HEK293T (cell line): ENCODE data around the gene KIAA1755.
"Not testable (repeated sequence)": the region's sequence is repeated elsewhere in the genome, so short reads cannot be mapped to it uniquely, and the experiment has no call there.

Experiments used
- CTCF ChIA-PET: fragments of 350-600 bp; formaldehyde crosslinking; extraction: SDS; loops from one replicate; lab custom pipeline; 2021; ENCODE audit warnings: antibody characterized with exemption, inconsistent platforms; lab: Yijun Ruan, JAX
- POLR2A ChIA-PET: fragments of 350-600 bp; formaldehyde crosslinking; extraction: SDS; loops from one replicate; lab custom pipeline; 2020; ENCODE audit warnings: antibody characterized with exemption, inconsistent platforms; lab: Yijun Ruan, JAX
- DNase-seq: peaks from one replicate; pipeline ENCODE4 v3.0.0; 2012; ENCODE audit warnings: mixed read lengths; ENCODE audit errors: extremely low spot score
- ARNT ChIP-seq: fragments of 450-650 bp; IDR thresholded peaks from 2 replicates; pipeline ENCODE4 v1.6.1; 2017; ENCODE audit warnings: mild to moderate bottlenecking
- BHLHE40 ChIP-seq: fragments of 450-650 bp; IDR thresholded peaks from 2 replicates; pipeline ENCODE4 v1.6.1; 2016; ENCODE audit warnings: mild to moderate bottlenecking, moderate library complexity, borderline replicate concordance
- CTBP1 ChIP-seq: fragments of 450-650 bp; IDR thresholded peaks from 2 replicates; pipeline ENCODE4 v1.6.1; 2016; ENCODE audit warnings: borderline replicate concordance
- ELF4 ChIP-seq: fragments of 450-650 bp; IDR thresholded peaks from 2 replicates; pipeline ENCODE4 v1.6.1; 2017; ENCODE audit warnings: antibody characterized with exemption
- FOXA1 ChIP-seq: fragments of 450-650 bp; IDR thresholded peaks from 2 replicates; pipeline ENCODE4 v1.6.1; 2016; ENCODE audit warnings: mild to moderate bottlenecking
- FOXK2 ChIP-seq: fragments of 450-650 bp; IDR thresholded peaks from 2 replicates; pipeline ENCODE4 v1.6.1; 2016; ENCODE audit warnings: mild to moderate bottlenecking
- FOXM1 ChIP-seq: fragments of 450-650 bp; IDR thresholded peaks from 2 replicates; pipeline ENCODE4 v1.6.1; 2017; ENCODE audit warnings: mild to moderate bottlenecking, borderline replicate concordance
- HDGF ChIP-seq: fragments of 450-650 bp; IDR thresholded peaks from 2 replicates; pipeline ENCODE4 v1.6.1; 2017; ENCODE audit warnings: antibody characterized with exemption, borderline replicate concordance
- L3MBTL2 ChIP-seq: fragments of 450-650 bp; conservative IDR thresholded peaks from 2 replicates; pipeline ENCODE4 v1.6.1; 2016; ENCODE audit warnings: mild to moderate bottlenecking
- LEF1 ChIP-seq: fragments of 450-650 bp; IDR thresholded peaks from 2 replicates; pipeline ENCODE4 v1.6.1; 2017; ENCODE audit warnings: mild to moderate bottlenecking, borderline replicate concordance
- NFRKB ChIP-seq: fragments of 450-650 bp; IDR thresholded peaks from 2 replicates; pipeline ENCODE4 v1.6.1; 2016; ENCODE audit warnings: mild to moderate bottlenecking, moderate library complexity
- PKNOX1 ChIP-seq: fragments of 450-650 bp; IDR thresholded peaks from 2 replicates; pipeline ENCODE4 v1.6.1; 2016
- SP1 ChIP-seq: fragments of 450-650 bp; IDR thresholded peaks from 2 replicates; pipeline ENCODE4 v1.6.1; 2017
- SUZ12 ChIP-seq: fragments of 450-650 bp; IDR thresholded peaks from 2 replicates; pipeline ENCODE4 v1.6.1; 2016; ENCODE audit warnings: mild to moderate bottlenecking
- TARDBP ChIP-seq: fragments of 450-650 bp; IDR thresholded peaks from 2 replicates; pipeline ENCODE4 v1.6.1; 2016
- ZNF384 ChIP-seq: fragments of 450-650 bp; IDR thresholded peaks from 2 replicates; pipeline ENCODE4 v1.6.1; 2016

The KIAA1755 gene

DNA sequence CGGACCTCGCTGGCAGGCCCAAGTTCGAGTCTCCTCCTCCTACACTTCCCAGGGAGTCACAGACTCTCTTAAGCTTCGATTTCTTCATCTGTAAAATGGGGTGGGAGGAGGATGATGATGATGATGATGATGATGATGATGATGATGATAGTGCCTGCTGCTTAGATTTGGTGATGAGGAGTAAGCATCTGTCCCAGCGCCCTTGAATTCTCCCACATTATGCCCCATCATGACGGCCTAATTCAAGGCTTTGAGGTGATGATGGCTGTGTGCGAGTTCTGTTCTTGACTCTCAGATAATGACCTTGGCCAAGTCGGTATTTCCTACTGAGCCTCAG, 487 bp upstream of the KIAA1755 start:
- TF ChIP-seq CTBP1 (no peak), FOXM1 (no peak), ARNT (no peak), NFRKB (no peak), FOXK2 (no peak), L3MBTL2 (no peak), BHLHE40 (no peak), LEF1 (no peak)
- no peak for DNase-seq
- ChIA-PET POLR2A (interaction anchor here (0.6 kb wide), 1 partner anchor 289 kb away, joined by 3 read pairs; no protein-coding TSS in a partner anchor), CTCF (no interaction called here)

DNA sequence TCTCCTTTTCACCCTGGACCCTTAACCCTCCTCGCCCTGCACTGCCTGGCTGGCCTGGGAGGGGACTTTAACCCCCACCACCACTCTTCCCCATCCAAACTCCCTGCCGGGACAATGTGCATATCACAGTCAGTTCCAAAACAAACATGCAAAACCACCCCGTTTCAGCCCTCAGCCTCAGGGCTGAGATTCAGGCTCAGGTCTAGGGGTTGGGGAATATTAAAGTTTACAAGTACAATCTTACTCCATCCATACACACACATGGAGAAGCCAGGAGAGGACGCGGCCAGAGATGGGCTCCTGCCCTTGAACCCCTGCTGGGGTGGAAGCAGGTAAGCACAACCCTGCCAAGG, 534 bp downstream of the KIAA1755 start:
- ChIA-PET CTCF (no interaction called here), POLR2A (no interaction called here)

DNA sequence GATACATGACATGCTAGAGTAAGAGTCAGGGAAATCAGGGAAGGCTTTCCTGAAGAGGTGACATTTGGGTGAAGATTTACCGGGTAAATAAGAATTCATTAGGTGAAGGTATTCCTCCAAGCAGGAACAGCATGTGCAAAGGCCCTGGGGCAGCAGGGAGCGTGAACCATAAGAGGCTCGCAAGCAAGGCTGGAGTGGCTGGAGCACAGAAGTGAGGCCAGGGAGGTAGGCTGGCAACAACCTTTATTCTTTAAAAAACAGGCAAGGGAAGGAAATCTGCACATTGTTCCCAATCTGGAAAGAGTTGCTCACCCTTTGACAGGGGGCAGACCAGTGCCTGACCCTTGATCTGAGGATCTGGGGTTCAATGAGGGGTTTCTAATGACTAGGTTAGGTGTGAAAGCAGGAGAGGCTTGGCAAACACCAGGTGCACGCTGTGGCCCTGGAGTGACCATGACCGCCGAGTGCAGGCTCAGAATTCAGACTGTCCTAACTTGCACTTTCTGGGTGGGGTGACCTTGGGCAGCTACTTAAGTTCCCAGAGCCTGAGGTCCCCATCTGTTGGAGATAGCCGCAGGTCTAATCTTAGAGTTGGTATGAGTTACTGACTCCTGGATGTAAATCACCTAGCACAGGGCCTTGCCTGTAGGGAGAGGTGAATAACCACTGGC, 1.9 kb downstream of the KIAA1755 start:
- no peak for DNase-seq
- TF ChIP-seq TARDBP (no peak), L3MBTL2 (no peak), ZNF384 (no peak), LEF1 (no peak), HDGF (no peak), PKNOX1 (no peak), FOXA1 (no peak), FOXM1 (no peak), BHLHE40 (no peak), ARNT (no peak), NFRKB (no peak), ELF4 (no peak), FOXK2 (no peak), CTBP1 (no peak), SP1 (no peak), SUZ12 (no peak)
- ChIA-PET POLR2A (no interaction called here), CTCF (no interaction called here)

More for the DNA sequence above, 534 bp downstream of the KIAA1755 start:
- no peak for TF ChIP-seq ELF4
- no peak for TF ChIP-seq CTBP1
- TF ChIP-seq SP1, result no peak
- TF ChIP-seq SUZ12, result no peak
- TF ChIP-seq PKNOX1, result no peak
- TF ChIP-seq BHLHE40, result no peak
- no peak for TF ChIP-seq LEF1
- no peak for TF ChIP-seq NFRKB
- TF ChIP-seq ARNT, result no peak
- DNase-seq, result no peak

DNA sequence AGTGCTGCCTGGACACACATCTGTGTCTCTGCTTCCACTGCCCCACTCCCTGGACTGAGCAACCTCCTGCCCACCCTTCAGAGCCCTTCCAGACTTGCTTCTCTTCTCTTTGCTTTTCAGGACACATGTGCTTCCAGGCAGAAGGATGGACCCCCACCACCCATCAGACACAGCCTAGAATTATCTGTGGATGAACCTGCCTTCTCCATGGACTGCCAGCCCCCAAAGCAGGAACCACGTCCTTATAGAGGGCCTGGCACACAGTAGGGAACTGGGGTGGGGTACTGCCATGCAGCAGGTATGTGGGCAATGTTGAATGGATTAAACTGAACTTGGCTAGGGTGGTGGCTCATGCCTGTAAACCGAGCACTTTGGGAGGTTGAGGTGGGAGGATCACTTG, 3.6 kb downstream of the KIAA1755 start:
- ChIA-PET POLR2A (no interaction called here), CTCF (no interaction called here)
- no peak for DNase-seq

DNA sequence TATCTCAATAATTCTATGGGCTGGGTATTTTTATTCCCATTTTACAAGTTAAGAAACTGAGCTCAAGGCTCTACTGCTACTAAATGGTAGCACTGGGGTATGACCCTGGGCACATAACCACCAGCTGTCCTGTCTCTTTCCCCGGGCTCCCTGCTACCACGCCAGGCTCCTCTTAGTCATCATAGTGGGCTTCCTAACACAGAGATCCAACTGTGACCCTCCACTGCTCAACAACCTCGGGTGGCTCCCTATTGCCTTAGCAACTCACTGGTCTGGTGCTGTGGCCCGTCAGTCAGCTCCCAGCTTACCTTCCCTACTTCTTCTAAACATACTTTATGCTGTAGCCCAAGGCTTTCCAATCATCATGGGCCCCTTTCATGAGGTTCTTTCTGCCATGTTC, 4.5 kb downstream of the KIAA1755 start:
- TF ChIP-seq L3MBTL2 (no peak), NFRKB (no peak), BHLHE40 (no peak), PKNOX1 (no peak), FOXA1 (no peak), TARDBP (no peak), FOXK2 (no peak), ARNT (no peak), LEF1 (no peak), FOXM1 (no peak), HDGF (no peak), CTBP1 (no peak), ZNF384 (no peak), SUZ12 (no peak)
- POLR2A ChIA-PET, result no interaction called here
- CTCF ChIA-PET, result no interaction called here
- DNase-seq, result no peak

More for the DNA sequence above, 3.6 kb downstream of the KIAA1755 start:
- TF ChIP-seq TARDBP (no peak), CTBP1 (no peak), PKNOX1 (no peak), ARNT (no peak), FOXK2 (no peak), L3MBTL2 (no peak), ZNF384 (no peak), BHLHE40 (no peak), NFRKB (no peak), SUZ12 (no peak), FOXM1 (no peak), HDGF (no peak), ELF4 (no peak), SP1 (no peak)

DNA sequence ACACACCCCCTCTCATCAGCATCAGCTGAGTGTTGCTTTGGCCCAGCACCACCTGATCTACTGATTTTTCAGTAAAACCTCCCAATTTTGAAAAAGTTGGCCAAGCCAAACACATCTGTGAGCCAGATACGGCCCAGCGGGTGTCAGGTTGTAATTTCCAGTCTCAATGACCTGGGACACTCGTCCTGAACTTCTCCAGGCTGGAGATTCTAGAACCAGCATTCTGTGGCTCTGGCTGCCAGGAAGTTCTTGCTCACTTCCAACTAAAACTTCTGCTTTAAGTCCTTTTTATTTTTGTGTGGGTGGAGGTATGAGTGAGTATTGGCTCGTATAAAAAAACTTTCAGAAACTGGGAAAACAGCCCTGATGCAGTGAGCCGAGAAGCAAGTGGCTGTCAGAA, 5.1 kb downstream of the KIAA1755 start:
- no peak for TF ChIP-seq LEF1
- no peak for TF ChIP-seq FOXM1
- TF ChIP-seq PKNOX1, result no peak
- TF ChIP-seq L3MBTL2, result no peak
- no peak for TF ChIP-seq NFRKB
- no peak for TF ChIP-seq ELF4
- ChIA-PET CTCF (no interaction called here), POLR2A (no interaction called here)
- no peak for DNase-seq

- POLR2A ChIA-PET, DNase-seq, CTCF ChIA-PET: not testable (repeated sequence)
These were observed 5.9 kb downstream of the KIAA1755 start for GRCh38 chr20:38254621-38255020.
